ENCODE results near the gene TAS1R1.
"Not testable (repeated sequence)": the region's sequence is repeated elsewhere in the genome, so short reads cannot be mapped to it uniquely, and the experiment has no call there.

TAS1R1 gene

GRCh38 chr1:6523566-6523965 is 31.5 kb upstream of the TAS1R1 start:
- no peak for DNase-seq

- DNase-seq, result no peak
These were observed 28.8 kb upstream of the TAS1R1 start for GRCh38 chr1:6526316-6526715.

- DNase-seq, result no peak
These were observed 26.6 kb upstream of the TAS1R1 start for GRCh38 chr1:6528492-6528891.

- no peak for DNase-seq
These were observed 24.5 kb upstream of the TAS1R1 start for GRCh38 chr1:6530504-6531160.

GRCh38 chr1:6531996-6532395 is 23.1 kb upstream of the TAS1R1 start:
- DNase-seq, result no peak

- DNase-seq, result no peak
These were observed 20.8 kb upstream of the TAS1R1 start for GRCh38 chr1:6534248-6534822.

GRCh38 chr1:6535214-6535613 is 19.9 kb upstream of the TAS1R1 start:
- no peak for DNase-seq

- DNase-seq, result no peak
These were observed 18.8 kb upstream of the TAS1R1 start for GRCh38 chr1:6536291-6536690.

GRCh38 chr1:6538956-6539355 is 16.2 kb upstream of the TAS1R1 start:
- peak; percentile 29 for DNase-seq

- no peak for DNase-seq
These were observed 10.3 kb upstream of the TAS1R1 start for GRCh38 chr1:6544831-6545230.

- no peak for DNase-seq
These were observed 9.6 kb upstream of the TAS1R1 start for GRCh38 chr1:6545276-6546112.

GRCh38 chr1:6546326-6546725 is 8.8 kb upstream of the TAS1R1 start:
- no peak for DNase-seq

- DNase-seq, result no peak
These were observed 7.8 kb upstream of the TAS1R1 start for GRCh38 chr1:6547301-6547700.

- peak; percentile 67 for DNase-seq
These were observed 838 bp upstream of the TAS1R1 start, which contains the start of gene NOL9 for GRCh38 chr1:6554031-6554906. NOL9 (minus strand) TSS chr1:6554513; CDS start chr1:6554502, 11 bp downstream.

GRCh38 chr1:6557597-6557996 is 2.5 kb downstream of the TAS1R1 start:
- no peak for DNase-seq

GRCh38 chr1:6559161-6559560 is 4.1 kb downstream of the TAS1R1 start:
- not testable (repeated sequence) for DNase-seq

GRCh38 chr1:6560267-6560666 is 5.2 kb downstream of the TAS1R1 start:
- DNase-seq, result no peak

- DNase-seq, result no peak
These were observed 13.9 kb downstream of the TAS1R1 start for GRCh38 chr1:6569033-6569432.

- no peak for DNase-seq
These were observed 15.0 kb downstream of the TAS1R1 start for GRCh38 chr1:6570100-6570499.

GRCh38 chr1:6570987-6571386 is 15.9 kb downstream of the TAS1R1 start:
- no peak for DNase-seq

- DNase-seq, result no peak
These were observed 17.7 kb downstream of the TAS1R1 start for GRCh38 chr1:6572653-6573383.

GRCh38 chr1:6574025-6574620 is 19.0 kb downstream of the TAS1R1 start:
- no peak for DNase-seq

Data from kidney glomerular epithelial cell (primary cell).